NOMO-1 treated with dmso at 0.1 percent for 144 hours (cell line): Measurements from ENCODE around the gene SKOR1.

Source experiments
- DNase-seq: peaks from one replicate; lab custom pipeline; 2025; ENCODE audit not compliant: unreplicated experiment; lab: John Stamatoyannopoulos, UW

The SKOR1 gene

DNA sequence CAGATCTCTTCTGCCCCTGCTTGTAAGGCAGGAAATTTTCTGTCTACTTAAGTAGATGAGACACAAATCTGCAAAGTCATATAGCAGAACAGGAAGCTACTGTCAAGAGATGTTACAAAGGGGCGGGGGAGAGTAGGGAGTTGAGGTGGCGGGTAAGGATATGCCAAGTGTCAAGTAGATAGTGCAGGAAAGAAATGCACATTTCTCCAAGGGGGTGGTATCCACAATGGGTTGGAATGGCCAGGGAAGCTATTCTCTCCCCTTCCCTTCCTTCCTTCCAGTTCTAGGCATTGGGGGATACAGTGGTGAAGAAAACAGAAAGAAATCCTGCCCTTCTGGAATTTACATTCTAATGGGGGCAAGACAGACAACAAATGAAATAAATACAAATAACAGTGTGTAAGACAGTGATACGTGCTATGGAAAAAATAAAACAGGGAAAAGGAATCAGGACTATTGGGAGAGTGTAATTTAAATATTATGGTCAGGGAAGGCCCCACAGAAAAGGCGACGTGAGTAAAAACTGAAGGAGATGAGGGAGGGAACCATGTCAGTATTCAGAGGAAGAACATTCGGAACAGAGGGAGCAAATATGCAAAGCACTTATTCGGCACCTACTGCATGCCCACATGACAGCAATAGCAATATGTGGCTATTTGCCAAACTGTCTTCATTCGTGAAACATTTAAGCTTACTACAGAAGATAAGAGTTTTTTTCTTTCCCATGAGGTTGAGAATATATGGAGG, 57.4 kb downstream of the SKOR1 start:
- peak; percentile 83 for DNase-seq

DNA sequence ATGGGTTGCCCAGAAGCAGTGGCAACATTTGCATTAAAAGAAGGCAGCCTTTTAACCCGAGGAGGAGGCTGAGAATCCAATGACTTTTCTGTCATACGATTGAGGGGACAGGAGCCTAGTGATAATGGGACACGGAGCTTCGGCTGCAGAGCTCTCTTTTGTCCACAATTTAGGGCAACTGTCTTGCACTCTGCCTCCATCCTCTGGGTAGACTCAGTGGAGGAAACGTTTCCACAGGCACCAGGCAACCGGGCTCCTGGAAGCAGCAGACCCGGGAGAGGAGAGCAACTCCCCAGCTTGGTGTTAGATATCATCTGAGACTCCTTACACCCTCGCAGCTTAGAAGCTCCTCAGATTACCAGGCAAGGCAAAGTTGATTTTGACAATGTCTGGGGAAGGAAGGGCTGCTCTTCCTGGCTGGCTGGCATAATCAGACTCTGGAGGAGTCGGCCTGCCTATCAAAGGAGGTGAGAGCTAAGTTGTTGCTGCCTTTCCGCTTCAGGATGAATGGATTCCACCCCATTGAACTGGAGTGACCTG, 58.0 kb downstream of the SKOR1 start:
- no peak for DNase-seq

DNA sequence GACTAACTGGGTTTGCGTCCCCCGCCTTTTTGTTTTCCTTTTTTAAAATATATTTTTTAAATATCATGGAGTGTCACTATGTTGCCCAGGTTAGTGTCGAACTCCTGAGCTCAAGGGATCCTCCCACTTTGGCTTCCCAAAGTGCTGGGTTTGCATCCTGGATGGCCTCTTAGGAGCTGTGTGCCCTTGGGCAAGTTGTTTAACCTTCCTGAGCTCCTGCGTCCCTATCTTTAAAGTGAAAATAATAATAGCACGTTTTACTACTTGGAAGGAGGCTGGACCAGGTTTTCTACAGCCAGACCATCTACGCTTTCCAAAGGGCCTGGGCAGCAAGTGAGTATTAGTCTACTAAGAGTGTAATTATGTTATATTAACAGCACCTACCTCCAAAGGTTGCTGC, 58.7 kb downstream of the SKOR1 start:
- DNase-seq: no peak
